GM12892 (cell line): Measurements from ENCODE around the gene ARHGEF4.

Experiments used
- POLR2A ChIP-seq: IDR thresholded peaks from 2 replicates; pipeline ENCODE4 v1.6.1; 2011; ENCODE audit warnings: low read depth, low read length, control low read depth
- POLR2AphosphoS5 ChIP-seq: IDR thresholded peaks from 2 replicates; pipeline ENCODE4 v1.6.1; 2011; ENCODE audit warnings: low read depth, low read length, control low read depth

GRCh38 chr2:130966775-130967490, 130.2 kb downstream of the ARHGEF4 start:
- TF ChIP-seq POLR2A, result no peak
- no peak for TF ChIP-seq POLR2AphosphoS5
